ENCODE results near the gene DNAJC5G. TPM values are rescaled to one million over a fixed set of nuclear protein-coding genes. Genes with fewer than 3 reads are reported as not detected.

Gene DNAJC5G
- total and polyA plus RNA-seq, 2 of the 13 experiments (the other 11 are each of a cell fraction or from before 2014, with no cell fraction given), result 0.05 TPM; not detected in 1

DNA sequence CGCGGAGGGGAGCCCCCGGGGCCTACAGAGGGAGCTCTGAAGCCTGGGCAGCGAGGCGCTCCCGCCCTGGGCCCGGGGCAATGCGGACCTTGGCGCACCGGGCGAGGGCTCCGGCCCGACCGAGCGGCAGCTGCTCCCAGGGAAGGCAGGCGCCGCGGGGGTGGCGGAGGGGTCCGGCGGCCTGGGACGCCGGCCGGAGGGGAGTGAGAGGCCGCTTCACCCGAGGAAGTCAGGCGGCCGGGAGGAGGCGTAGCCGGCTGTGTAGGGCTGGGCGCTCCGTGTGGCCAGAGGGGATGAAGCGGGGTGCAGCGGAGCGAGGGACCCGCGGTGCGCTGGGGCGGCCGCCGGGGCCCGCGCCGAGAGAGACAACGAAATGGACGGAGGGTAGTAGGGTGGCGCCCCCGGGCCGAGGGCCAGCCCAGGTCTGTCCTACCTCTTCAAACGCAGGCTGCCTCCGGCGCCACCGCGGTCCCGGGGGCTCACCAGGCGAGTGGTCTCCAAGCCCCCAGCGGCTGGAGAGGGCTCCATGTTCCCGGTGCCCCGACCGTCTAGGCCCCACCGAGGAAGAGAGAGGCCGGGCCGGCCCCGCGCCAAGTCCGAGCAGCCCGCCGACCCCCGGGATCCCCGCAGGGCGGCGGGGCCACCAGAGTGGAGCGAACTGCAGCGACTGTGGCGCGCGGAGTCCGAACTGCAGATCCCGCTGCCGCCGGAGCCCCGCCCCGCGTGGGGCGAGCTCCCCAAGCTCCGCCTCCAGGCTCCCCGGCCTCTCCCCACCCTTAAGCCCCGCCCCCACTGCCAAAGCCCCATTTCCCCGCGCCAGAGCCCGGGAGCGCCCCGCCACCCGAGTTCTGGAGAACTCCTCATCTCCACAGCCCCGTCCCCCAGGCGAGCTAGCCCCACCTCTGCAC is 12.6 kb upstream of the DNAJC5G start, which contains the start of gene SLC30A3 (continued):
- TF ChIP-seq ATF7-NPFF (CRISPR knock-in tag; IDR thresholded peaks at IDR 0.05; ENCODE audit: low read depth), result peak; percentile 63; the same call in 1 of the 2 replicates
- no peak for TF ChIP-seq ZNF382 (CRISPR knock-in tag; IDR thresholded peaks at IDR 0.05; ENCODE audit: borderline replicate concordance)
- TF ChIP-seq MED13 (CRISPR knock-in tag; IDR thresholded peaks at IDR 0.05), result no peak
- TF ChIP-seq HDAC1 (CRISPR knock-in tag; IDR thresholded peaks at IDR 0.05), result 0 out of 2 replicates have a peak, but pooled peaks have one; percentile 24
- TF ChIP-seq CBX2 (IDR thresholded peaks at IDR 0.05; ENCODE audit: low read depth, low read length), result no peak
- peak; percentile 81; the same call in 1 of the 2 replicates for TF ChIP-seq CBX2 (CRISPR knock-in tag; IDR thresholded peaks at IDR 0.05; ENCODE audit: low read depth)
- 0 out of 2 replicates have a peak, but pooled peaks have one; percentile 39 for TF ChIP-seq ZNF691 (CRISPR knock-in tag; IDR thresholded peaks at IDR 0.05; ENCODE audit: borderline replicate concordance, low read depth)
- TF ChIP-seq BORCS8-MEF2B (CRISPR knock-in tag; IDR thresholded peaks at IDR 0.05), result no peak
- peak; percentile 16; the same call in 1 of the 2 replicates for TF ChIP-seq EZH2 (conservative IDR thresholded peaks at IDR 0.05; ENCODE audit: low read depth, low read length)
- TF ChIP-seq MAZ (IDR thresholded peaks at IDR 0.05; ENCODE audit: borderline replicate concordance, low read depth, low read length), result no peak
- peak; percentile 69; the same call in 1 of the 2 replicates for TF ChIP-seq MAZ (CRISPR knock-in tag; IDR thresholded peaks at IDR 0.05; ENCODE audit: low read depth)
- TF ChIP-seq ZNF772 (CRISPR knock-in tag; IDR thresholded peaks at IDR 0.05), result peak; percentile 49; the same call in 1 of the 2 replicates
- TF ChIP-seq HOXA5 (CRISPR knock-in tag; IDR thresholded peaks at IDR 0.05), result 0 out of 2 replicates have a peak, but pooled peaks have one; percentile 16
- peak; percentile 48; the same call in 1 of the 2 replicates for TF ChIP-seq ZSCAN20 (CRISPR knock-in tag; IDR thresholded peaks at IDR 0.05; ENCODE audit: borderline replicate concordance)
- no peak for TF ChIP-seq SYNCRIP (IDR thresholded peaks at IDR 0.05; ENCODE audit: insufficient read depth, low read depth, low read length)
- TF ChIP-seq ZNF800 (CRISPR knock-in tag; IDR thresholded peaks at IDR 0.05), result peak; percentile 92
- no peak for TF ChIP-seq HNRNPL (IDR thresholded peaks at IDR 0.05; ENCODE audit: low read depth, low read length)
- TF ChIP-seq XRCC5 (optimal IDR thresholded peaks at IDR 0.05; ENCODE audit: low read length), result peak; percentile 6
- peak; percentile 53 for TF ChIP-seq ZFY (CRISPR knock-in tag; IDR thresholded peaks at IDR 0.05)
- TF ChIP-seq ZNF329 (CRISPR knock-in tag; IDR thresholded peaks at IDR 0.05; ENCODE audit: low read depth), result 0 out of 2 replicates have a peak, but pooled peaks have one; percentile 44
- TF ChIP-seq ZBTB8A (CRISPR knock-in tag; IDR thresholded peaks at IDR 0.05; ENCODE audit: borderline replicate concordance, low read depth), result no peak
- TF ChIP-seq ZFX (CRISPR knock-in tag; IDR thresholded peaks at IDR 0.05; ENCODE audit: low read depth), result peak; percentile 45
- TF ChIP-seq ZNF768 (CRISPR knock-in tag; IDR thresholded peaks at IDR 0.05), result 0 out of 2 replicates have a peak, but pooled peaks have one; percentile 41
- TF ChIP-seq, protein P1, sequence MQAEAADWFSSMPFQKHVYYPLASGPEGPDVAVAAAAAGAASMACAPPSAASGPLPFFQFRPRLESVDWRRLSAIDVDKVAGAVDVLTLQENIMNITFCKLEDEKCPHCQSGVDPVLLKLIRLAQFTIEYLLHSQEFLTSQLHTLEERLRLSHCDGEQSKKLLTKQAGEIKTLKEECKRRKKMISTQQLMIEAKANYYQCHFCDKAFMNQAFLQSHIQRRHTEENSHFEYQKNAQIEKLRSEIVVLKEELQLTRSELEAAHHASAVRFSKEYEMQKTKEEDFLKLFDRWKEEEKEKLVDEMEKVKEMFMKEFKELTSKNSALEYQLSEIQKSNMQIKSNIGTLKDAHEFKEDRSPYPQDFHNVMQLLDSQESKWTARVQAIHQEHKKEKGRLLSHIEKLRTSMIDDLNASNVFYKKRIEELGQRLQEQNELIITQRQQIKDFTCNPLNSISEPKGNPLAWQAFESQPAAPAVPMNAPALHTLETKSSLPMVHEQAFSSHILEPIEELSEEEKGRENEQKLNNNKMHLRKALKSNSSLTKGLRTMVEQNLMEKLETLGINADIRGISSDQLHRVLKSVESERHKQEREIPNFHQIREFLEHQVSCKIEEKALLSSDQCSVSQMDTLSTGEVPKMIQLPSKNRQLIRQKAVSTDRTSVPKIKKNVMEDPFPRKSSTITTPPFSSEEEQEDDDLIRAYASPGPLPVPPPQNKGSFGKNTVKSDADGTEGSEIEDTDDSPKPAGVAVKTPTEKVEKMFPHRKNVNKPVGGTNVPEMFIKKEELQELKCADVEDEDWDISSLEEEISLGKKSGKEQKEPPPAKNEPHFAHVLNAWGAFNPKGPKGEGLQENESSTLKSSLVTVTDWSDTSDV (CRISPR knock-in tag; IDR thresholded peaks at IDR 0.05), result peak; percentile 74; the same call in 1 of the 2 replicates
